Measurements from ENCODE around the gene MARS1. TPM values are rescaled to one million over a fixed set of nuclear protein-coding genes. Genes with fewer than 3 reads are reported as not detected.

Gene MARS1
- total and polyA plus RNA-seq, 12 donors = 56.7 to 108 (median 75.6) TPM

- Histone ChIP-seq H3K27ac (peak within 1 kb of the TSS; percentile 46 to 95 (median 88)), H3K4me3 (peak within 1 kb of the TSS; percentile 86 to 99 (median 96)), H3K9me3 (no peaks in the 10 kb centered on the region), H3K27me3 (peaks cover 0 to 36% (median 34%) of the 10 kb centered on the region in 7 donors), H3K4me1 (peaks cover 13 to 45% (median 37%) of the 10 kb centered on the region in 9 donors), H3K36me3 (peaks cover 0 to 13% (median 5%) of the 10 kb centered on the region in 9 donors)
- intact Hi-C loops (cut with DNase I) = loop anchor here in 2 of 10 donors (2.0 kb wide), 1 partner anchor 24 kb away; the partner anchor contains the start of gene MBD6 (in 2 of the 2)
- DNase-seq (peak; percentile 93 to 98), ATAC-seq (peak; percentile 97 to 100 (median 99))
- WGBS, 2 donors = 1% methylated on average over 56 of the region's 56 CpGs
- peak in 3 of 9 donors; percentile 6 to 23 (median 12) for TF ChIP-seq CTCF (IDR thresholded peaks at IDR 0.05)
Observed at GRCh38 chr12:57546438-57547287, 58.8 kb downstream of the MARS1 start, which contains the start of gene DCTN2. Gene DCTN2, minus strand, starts transcription at chr12:57547192. Its CDS starts 129 bp downstream, at chr12:57547063.

- DNase-seq = no peak
- no peaks in the 10 kb centered on the region for H3K9me3 ChIP-seq
- no peak for ATAC-seq
- peak overlapping the region; percentile 86 to 99 (median 96) for H3K4me3 ChIP-seq
- WGBS, 2 donors = 22 to 24% methylated on average over 9 of the region's 9 CpGs
- H3K27me3 ChIP-seq = peaks cover 0 to 41% (median 34%) of the 10 kb centered on the region in 7 donors
- no peak for TF ChIP-seq CTCF (IDR thresholded peaks at IDR 0.05)
- H3K4me1 ChIP-seq = peaks cover 13 to 45% (median 37%) of the 10 kb centered on the region in 9 donors
- peak overlapping the region in 7 of 10 donors; percentile 88 to 95 (median 92) for H3K27ac ChIP-seq
- peaks cover 0 to 5% (median 0%) of the 10 kb centered on the region in 9 donors for H3K36me3 ChIP-seq
- intact Hi-C loops (cut with DNase I) = loop anchor here in 2 of 10 donors (2.0 kb wide), 1 partner anchor 25 kb away; the partner anchor contains the start of gene MBD6 (in 2 of the 2)
Observed at GRCh38 chr12:57547288-57548012, 59.6 kb downstream of the MARS1 start.

- Histone ChIP-seq H3K36me3 (no peaks in the 10 kb centered on the region), H3K4me1 (peaks cover 13 to 45% (median 37%) of the 10 kb centered on the region in 9 donors), H3K27me3 (peaks cover 0 to 43% (median 36%) of the 10 kb centered on the region in 7 donors), H3K27ac (no peak overlapping the region), H3K9me3 (no peaks in the 10 kb centered on the region), H3K4me3 (no peak overlapping the region)
- no peak for TF ChIP-seq CTCF (IDR thresholded peaks at IDR 0.05)
- WGBS, 2 donors = 96 to 97% methylated on average over 2 of the region's 2 CpGs
- ATAC-seq (no peak), DNase-seq (no peak)
- intact Hi-C loops (cut with DNase I) = no loop called here
Observed at GRCh38 chr12:57548013-57548315, 60.1 kb downstream of the MARS1 start.

- H3K4me3 ChIP-seq = no peak overlapping the region
- DNase-seq (no peak), ATAC-seq (no peak)
- H3K9me3 ChIP-seq = no peaks in the 10 kb centered on the region
- intact Hi-C loops (cut with DNase I) = no loop called here
- no peaks in the 10 kb centered on the region for H3K36me3 ChIP-seq
- 38 to 44% methylated on average over 2 of the region's 2 CpGs for WGBS, 2 donors
- H3K4me1 ChIP-seq = peaks cover 13 to 42% (median 34%) of the 10 kb centered on the region in 9 donors
- peaks cover 0 to 48% (median 40%) of the 10 kb centered on the region in 7 donors for H3K27me3 ChIP-seq
- H3K27ac ChIP-seq = no peak overlapping the region
- TF ChIP-seq CTCF (IDR thresholded peaks at IDR 0.05) = no peak
Observed at GRCh38 chr12:57548488-57548887, 60.6 kb downstream of the MARS1 start.
